ENCODE data around the gene TUBGCP4.

TUBGCP4 gene

GRCh38 chr15:43429687-43430086 lies 58.8 kb downstream of the TUBGCP4 start:
- ATAC-seq: no peak
- H3K4me1 Mint-ChIP-seq: no peaks in the 10 kb centered on the region
- H3K27ac Mint-ChIP-seq: peak overlapping the region; percentile 55
- no peak overlapping the region for H3K4me3 Mint-ChIP-seq
- no peaks in the 10 kb centered on the region for H3K9me3 Mint-ChIP-seq
- peaks cover 56% of the 10 kb centered on the region for H3K36me3 Mint-ChIP-seq
- H3K27me3 Mint-ChIP-seq: no peaks in the 10 kb centered on the region

GRCh38 chr15:43433165-43433564 lies 62.3 kb downstream of the TUBGCP4 start:
- H3K4me1 Mint-ChIP-seq: no peaks in the 10 kb centered on the region
- H3K4me3 Mint-ChIP-seq: no peak overlapping the region
- peaks cover 44% of the 10 kb centered on the region for H3K36me3 Mint-ChIP-seq
- no peak overlapping the region for H3K27ac Mint-ChIP-seq
- H3K27me3 Mint-ChIP-seq: no peaks in the 10 kb centered on the region
- no peak for ATAC-seq
- H3K9me3 Mint-ChIP-seq: no peaks in the 10 kb centered on the region

GRCh38 chr15:43433661-43434303 lies 62.9 kb downstream of the TUBGCP4 start:
- no peak for ATAC-seq
- Mint-ChIP-seq H3K4me1 (no peaks in the 10 kb centered on the region), H3K36me3 (peaks cover 42% of the 10 kb centered on the region), H3K27me3 (no peaks in the 10 kb centered on the region), H3K9me3 (no peaks in the 10 kb centered on the region), H3K27ac (no peak overlapping the region), H3K4me3 (no peak overlapping the region)

- H3K27ac Mint-ChIP-seq: no peak overlapping the region
- ATAC-seq: no peak
- no peak overlapping the region for H3K4me3 Mint-ChIP-seq
- H3K36me3 Mint-ChIP-seq: peaks cover 39% of the 10 kb centered on the region
- no peaks in the 10 kb centered on the region for H3K27me3 Mint-ChIP-seq
- no peaks in the 10 kb centered on the region for H3K9me3 Mint-ChIP-seq
- H3K4me1 Mint-ChIP-seq: no peaks in the 10 kb centered on the region
Observed at GRCh38 chr15:43434446-43434845, 63.5 kb downstream of the TUBGCP4 start.

GRCh38 chr15:43436395-43436794 lies 65.5 kb downstream of the TUBGCP4 start:
- Mint-ChIP-seq H3K27me3 (no peaks in the 10 kb centered on the region), H3K36me3 (peaks cover 32% of the 10 kb centered on the region), H3K27ac (no peak overlapping the region), H3K9me3 (no peaks in the 10 kb centered on the region), H3K4me1 (no peaks in the 10 kb centered on the region), H3K4me3 (no peak overlapping the region)
- ATAC-seq: no peak

- Mint-ChIP-seq H3K4me1 (no peaks in the 10 kb centered on the region), H3K27me3 (no peaks in the 10 kb centered on the region), H3K27ac (no peak overlapping the region), H3K9me3 (no peaks in the 10 kb centered on the region), H3K36me3 (peaks cover 7% of the 10 kb centered on the region), H3K4me3 (no peak overlapping the region)
- ATAC-seq: no peak
Observed at GRCh38 chr15:43439268-43439667, 68.4 kb downstream of the TUBGCP4 start.

GRCh38 chr15:43440721-43441281 lies 69.9 kb downstream of the TUBGCP4 start:
- no peaks in the 10 kb centered on the region for H3K27me3 Mint-ChIP-seq
- peak; percentile 36 for ATAC-seq
- no peaks in the 10 kb centered on the region for H3K4me1 Mint-ChIP-seq
- H3K36me3 Mint-ChIP-seq: peaks cover 19% of the 10 kb centered on the region
- no peaks in the 10 kb centered on the region for H3K9me3 Mint-ChIP-seq
- peak overlapping the region; percentile 22 for H3K27ac Mint-ChIP-seq
- H3K4me3 Mint-ChIP-seq: no peak overlapping the region

GRCh38 chr15:43441316-43441715 lies 70.4 kb downstream of the TUBGCP4 start:
- Mint-ChIP-seq H3K4me1 (no peaks in the 10 kb centered on the region), H3K36me3 (peaks cover 22% of the 10 kb centered on the region), H3K27ac (peak overlapping the region; percentile 22), H3K9me3 (no peaks in the 10 kb centered on the region), H3K27me3 (no peaks in the 10 kb centered on the region), H3K4me3 (no peak overlapping the region)
- no peak for ATAC-seq

- H3K4me1 Mint-ChIP-seq: peaks cover 22% of the 10 kb centered on the region
- peaks cover 34% of the 10 kb centered on the region for H3K36me3 Mint-ChIP-seq
- no peak for ATAC-seq
- no peaks in the 10 kb centered on the region for H3K9me3 Mint-ChIP-seq
- H3K27me3 Mint-ChIP-seq: no peaks in the 10 kb centered on the region
- H3K27ac Mint-ChIP-seq: no peak overlapping the region
- H3K4me3 Mint-ChIP-seq: no peak overlapping the region
Observed at GRCh38 chr15:43446344-43446743, 75.4 kb downstream of the TUBGCP4 start.

- Mint-ChIP-seq H3K9me3 (no peaks in the 10 kb centered on the region), H3K27me3 (no peaks in the 10 kb centered on the region), H3K4me1 (peaks cover 22% of the 10 kb centered on the region), H3K27ac (no peak overlapping the region), H3K4me3 (no peak overlapping the region), H3K36me3 (peaks cover 36% of the 10 kb centered on the region)
- ATAC-seq: no peak
Observed at GRCh38 chr15:43449981-43450380, 79.1 kb downstream of the TUBGCP4 start.
